NT2/D1 (cell line): ENCODE data around the gene FTCD.

ENCODE experiments used
- YY1 ChIP-seq: IDR thresholded peaks from 2 replicates; pipeline ENCODE4 v1.6.1; 2011; ENCODE audit not compliant: insufficient read length, insufficient read depth
- ZNF274 ChIP-seq: IDR thresholded peaks from 2 replicates; pipeline ENCODE4 v1.6.1; 2011; ENCODE audit warnings: mild to moderate bottlenecking, low read depth, low read length

GRCh38 chr21:46124926-46125845 is 30.2 kb downstream of the FTCD start:
- TF ChIP-seq ZNF274 (no peak), YY1 (no peak)
